ENCODE results near the gene HOATZ. TPM values are rescaled to one million over a fixed set of nuclear protein-coding genes. Genes with fewer than 3 reads are reported as not detected.

The HOATZ gene
- total RNA-seq, 4 donors from 2014 or later = not detected

DNA sequence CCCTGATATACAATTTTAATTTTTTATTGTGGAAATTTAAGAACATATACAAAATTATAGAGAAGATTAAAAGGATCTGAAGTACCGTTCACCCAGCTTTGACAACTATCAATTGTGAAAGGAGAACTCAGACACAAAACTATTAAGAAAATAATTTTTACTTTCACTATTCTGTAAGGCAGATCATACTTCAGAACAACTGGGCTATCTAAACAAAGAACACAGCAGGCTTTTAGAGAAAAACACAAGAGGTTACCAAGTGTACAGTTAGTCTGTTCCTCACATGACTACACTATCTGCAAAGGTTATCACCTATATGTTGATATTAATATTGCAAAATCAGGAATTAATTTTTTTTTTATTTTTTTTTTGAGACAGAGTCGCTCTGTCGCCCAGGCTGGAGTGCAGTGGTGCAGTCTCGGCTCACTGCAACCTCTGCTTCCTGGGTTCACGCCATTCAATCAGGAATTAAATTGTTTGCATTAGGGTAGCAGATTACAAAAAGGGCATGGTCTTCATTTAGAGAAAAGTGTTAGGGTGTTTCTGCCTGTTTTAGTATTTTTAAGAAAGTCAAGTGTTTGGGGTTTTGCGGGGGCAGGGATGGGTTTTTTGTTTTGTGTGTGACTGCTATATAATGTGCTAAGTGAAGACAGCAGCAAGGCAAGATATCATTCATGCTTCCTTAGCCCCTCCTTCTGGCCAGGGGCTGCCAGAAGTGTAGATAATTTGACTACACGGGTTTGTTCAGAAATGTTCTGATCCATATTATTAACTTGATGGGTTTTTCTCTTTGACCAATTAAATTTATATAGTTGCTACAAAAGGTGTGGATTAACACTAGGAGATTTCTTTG is 60.0 kb downstream of the HOATZ start:
- DNase-seq = no peak
- peak overlapping the region in 3 of 4 donors; percentile 10 to 34 (median 24) for H3K27ac ChIP-seq
- WGBS, 2 donors (ENCODE audit: low coverage in 1 of 2) = 51 to 63% methylated on average over 7 of the region's 7 CpGs
- intact Hi-C loops (cut with DNase I; ENCODE audit: low total_unique reads) = no loop called here
- peaks cover 0 to 6% (median 3%) of the 10 kb centered on the region in 4 donors for H3K4me1 ChIP-seq
- no peaks in the 10 kb centered on the region for H3K36me3 ChIP-seq
- H3K27me3 ChIP-seq = no peaks in the 10 kb centered on the region
- H3K4me3 ChIP-seq = no peak overlapping the region
- H3K9me3 ChIP-seq = no peaks in the 10 kb centered on the region
- in situ Hi-C loops (cut with MboI; ENCODE audit: low pct_ligation_motif_present in 1 of 4, low pct_unique_long_range_greater_than_20kb in 1 of 4, low sequenced_read_pairs in 3 of 4) = no loop called here
- TF ChIP-seq POLR2A (IDR thresholded peaks at IDR 0.05) (no peak), POLR2AphosphoS5 (IDR thresholded peaks at IDR 0.05) (no peak), EP300 (IDR thresholded peaks at IDR 0.05; ENCODE audit: low read depth) (no peak)
- TF ChIP-seq, protein P1, sequence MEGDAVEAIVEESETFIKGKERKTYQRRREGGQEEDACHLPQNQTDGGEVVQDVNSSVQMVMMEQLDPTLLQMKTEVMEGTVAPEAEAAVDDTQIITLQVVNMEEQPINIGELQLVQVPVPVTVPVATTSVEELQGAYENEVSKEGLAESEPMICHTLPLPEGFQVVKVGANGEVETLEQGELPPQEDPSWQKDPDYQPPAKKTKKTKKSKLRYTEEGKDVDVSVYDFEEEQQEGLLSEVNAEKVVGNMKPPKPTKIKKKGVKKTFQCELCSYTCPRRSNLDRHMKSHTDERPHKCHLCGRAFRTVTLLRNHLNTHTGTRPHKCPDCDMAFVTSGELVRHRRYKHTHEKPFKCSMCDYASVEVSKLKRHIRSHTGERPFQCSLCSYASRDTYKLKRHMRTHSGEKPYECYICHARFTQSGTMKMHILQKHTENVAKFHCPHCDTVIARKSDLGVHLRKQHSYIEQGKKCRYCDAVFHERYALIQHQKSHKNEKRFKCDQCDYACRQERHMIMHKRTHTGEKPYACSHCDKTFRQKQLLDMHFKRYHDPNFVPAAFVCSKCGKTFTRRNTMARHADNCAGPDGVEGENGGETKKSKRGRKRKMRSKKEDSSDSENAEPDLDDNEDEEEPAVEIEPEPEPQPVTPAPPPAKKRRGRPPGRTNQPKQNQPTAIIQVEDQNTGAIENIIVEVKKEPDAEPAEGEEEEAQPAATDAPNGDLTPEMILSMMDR (IDR thresholded peaks at IDR 0.05) = no peak

DNA sequence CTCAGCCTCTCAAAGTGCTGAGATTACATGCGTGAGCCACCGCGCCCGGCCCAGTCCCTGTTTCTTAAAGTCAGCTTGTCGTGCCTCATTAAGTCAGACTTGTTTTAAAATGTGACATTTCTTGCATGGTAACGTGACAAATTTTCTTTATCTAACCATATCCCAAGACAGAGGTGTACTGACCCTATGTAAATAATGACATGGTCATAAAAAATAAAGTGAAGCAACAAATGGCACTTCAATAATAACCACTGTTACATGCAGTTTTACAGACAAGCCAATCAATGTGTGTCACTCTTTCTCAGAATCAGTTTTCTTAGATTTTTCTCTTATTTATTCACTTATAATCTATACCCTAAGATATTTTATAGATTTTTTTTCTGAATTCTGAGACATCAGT is 61.2 kb downstream of the HOATZ start:
- DNase-seq = no peak
- no peaks in the 10 kb centered on the region for H3K36me3 ChIP-seq
- H3K9me3 ChIP-seq = no peaks in the 10 kb centered on the region
- H3K4me3 ChIP-seq = no peak overlapping the region
- in situ Hi-C loops (cut with MboI; ENCODE audit: low pct_ligation_motif_present in 1 of 4, low pct_unique_long_range_greater_than_20kb in 1 of 4, low sequenced_read_pairs in 3 of 4) (no loop called here), intact Hi-C loops (cut with DNase I; ENCODE audit: low total_unique reads) (no loop called here)
- no peaks in the 10 kb centered on the region for H3K27me3 ChIP-seq
- H3K27ac ChIP-seq = no peak overlapping the region
- WGBS, 2 donors (ENCODE audit: low coverage in 1 of 2) = 71 to 86% methylated on average over 1 to 6 of the region's 6 CpGs
- TF ChIP-seq, protein P1 (IDR thresholded peaks at IDR 0.05) = no peak
- TF ChIP-seq POLR2AphosphoS5 (IDR thresholded peaks at IDR 0.05) = no peak
- TF ChIP-seq EP300 (IDR thresholded peaks at IDR 0.05; ENCODE audit: low read depth) = no peak
- TF ChIP-seq POLR2A (IDR thresholded peaks at IDR 0.05) = no peak
- H3K4me1 ChIP-seq = peaks cover 0 to 6% (median 3%) of the 10 kb centered on the region in 4 donors

DNA sequence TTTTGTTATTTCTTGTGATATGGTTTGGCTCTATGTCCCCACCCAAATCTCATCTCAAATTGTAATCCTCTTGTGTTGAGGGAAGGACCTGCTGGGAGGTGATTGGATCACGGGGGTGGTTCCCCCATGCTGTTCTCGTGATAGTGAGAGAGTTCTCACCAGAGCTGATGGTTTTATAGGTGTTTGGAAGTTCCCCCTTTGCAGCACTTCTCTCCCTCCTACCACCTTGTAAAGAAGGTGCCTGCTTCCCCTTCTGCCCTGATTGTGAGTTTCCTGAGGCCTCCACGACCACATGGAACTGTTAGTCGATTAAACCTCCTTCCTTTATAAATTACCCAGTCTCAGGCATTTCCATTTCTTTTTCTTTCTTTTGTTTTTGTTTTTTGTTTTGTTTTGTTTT is 63.2 kb downstream of the HOATZ start:
- H3K9me3 ChIP-seq = no peaks in the 10 kb centered on the region
- no peaks in the 10 kb centered on the region for H3K27me3 ChIP-seq
- intact Hi-C loops (cut with DNase I; ENCODE audit: low total_unique reads) = no loop called here
- peaks cover 0 to 6% (median 3%) of the 10 kb centered on the region in 4 donors for H3K4me1 ChIP-seq
- in situ Hi-C loops (cut with MboI; ENCODE audit: low pct_ligation_motif_present in 1 of 4, low pct_unique_long_range_greater_than_20kb in 1 of 4, low sequenced_read_pairs in 3 of 4) = no loop called here
- H3K4me3 ChIP-seq = no peak overlapping the region
- 71 to 72% methylated on average over 2 to 4 of the region's 4 CpGs for WGBS, 2 donors (ENCODE audit: low coverage in 1 of 2)
- TF ChIP-seq, protein P1 (IDR thresholded peaks at IDR 0.05) = no peak
- TF ChIP-seq POLR2AphosphoS5 (IDR thresholded peaks at IDR 0.05) = no peak
- DNase-seq = no peak
- H3K27ac ChIP-seq = no peak overlapping the region
- H3K36me3 ChIP-seq = no peaks in the 10 kb centered on the region

DNA sequence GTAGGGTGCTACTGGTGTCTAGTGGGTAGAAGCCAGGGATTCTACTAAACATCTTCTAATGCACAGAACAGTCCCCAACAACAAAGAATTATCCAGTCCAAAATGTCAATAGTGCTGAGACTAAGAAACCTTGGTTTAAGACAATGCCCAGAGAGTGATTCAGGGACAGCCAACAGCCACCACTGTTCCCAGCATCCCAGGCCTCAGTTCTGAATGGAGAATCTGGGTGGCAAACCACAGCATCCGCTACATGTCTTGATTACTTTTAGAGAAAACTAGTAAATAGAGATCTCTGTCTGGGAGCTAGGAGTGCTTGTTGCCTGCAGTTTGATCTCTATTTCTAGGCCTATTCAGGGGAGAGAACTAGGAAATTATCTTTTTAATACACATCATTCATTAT is 66.8 kb downstream of the HOATZ start:
- H3K4me3 ChIP-seq = no peak overlapping the region
- H3K27me3 ChIP-seq = no peaks in the 10 kb centered on the region
- H3K36me3 ChIP-seq = no peaks in the 10 kb centered on the region
- intact Hi-C loops (cut with DNase I; ENCODE audit: low total_unique reads) = no loop called here
- no peak for TF ChIP-seq EP300 (IDR thresholded peaks at IDR 0.05; ENCODE audit: low read depth)
- DNase-seq = no peak
- H3K4me1 ChIP-seq = no peaks in the 10 kb centered on the region
- 100% methylated on average over 1 of the region's 1 CpG; no CpG with 5 or more reads in 1 of the 2 donors for WGBS, 2 donors (ENCODE audit: low coverage in 1 of 2)
- in situ Hi-C loops (cut with MboI; ENCODE audit: low pct_ligation_motif_present in 1 of 4, low pct_unique_long_range_greater_than_20kb in 1 of 4, low sequenced_read_pairs in 3 of 4) = loop anchor here in 2 of 4 donors (10.0 kb wide), 2 partner anchors 203 to 263 kb away; no protein-coding TSS in a partner anchor
- no peak overlapping the region for H3K27ac ChIP-seq
- no peaks in the 10 kb centered on the region for H3K9me3 ChIP-seq

All from transverse colon (tissue), 4 donors.